AG04449 (cell line): ENCODE data around the gene SYNGR2.

Experiments used
- CTCF ChIA-PET: fragments of 350-600 bp; formaldehyde crosslinking; extraction: SDS; loops from one replicate; lab custom pipeline; 2021; ENCODE audit warnings: antibody characterized with exemption; lab: Yijun Ruan, JAX
- POLR2A ChIA-PET: fragments of 400-600, 350-600 bp; formaldehyde crosslinking; extraction: SDS; loops from one replicate; lab custom pipeline; 2020; ENCODE audit warnings: antibody characterized with exemption, inconsistent platforms; lab: Yijun Ruan, JAX
- DNase-seq: peaks from one replicate; pipeline ENCODE4 v3.0.0-alpha.2; 2010; ENCODE audit warnings: low read depth, low spot score
- H3K4me3 ChIP-seq: 2 replicates; pipeline ENCODE4 v1.5.1; 2011; ENCODE audit warnings: low read depth, mild to moderate bottlenecking, control low read depth, low read length
- TF ChIP-seq, protein P1 (sequence below): IDR thresholded peaks from one replicate; pipeline ENCODE4 v1.5.1; 2011; ENCODE audit warnings: mild to moderate bottlenecking, moderate library complexity, low read length, control low read depth, inconsistent platforms; ENCODE audit not compliant: insufficient read depth; ENCODE audit errors: missing control alignments

Gene SYNGR2

DNA sequence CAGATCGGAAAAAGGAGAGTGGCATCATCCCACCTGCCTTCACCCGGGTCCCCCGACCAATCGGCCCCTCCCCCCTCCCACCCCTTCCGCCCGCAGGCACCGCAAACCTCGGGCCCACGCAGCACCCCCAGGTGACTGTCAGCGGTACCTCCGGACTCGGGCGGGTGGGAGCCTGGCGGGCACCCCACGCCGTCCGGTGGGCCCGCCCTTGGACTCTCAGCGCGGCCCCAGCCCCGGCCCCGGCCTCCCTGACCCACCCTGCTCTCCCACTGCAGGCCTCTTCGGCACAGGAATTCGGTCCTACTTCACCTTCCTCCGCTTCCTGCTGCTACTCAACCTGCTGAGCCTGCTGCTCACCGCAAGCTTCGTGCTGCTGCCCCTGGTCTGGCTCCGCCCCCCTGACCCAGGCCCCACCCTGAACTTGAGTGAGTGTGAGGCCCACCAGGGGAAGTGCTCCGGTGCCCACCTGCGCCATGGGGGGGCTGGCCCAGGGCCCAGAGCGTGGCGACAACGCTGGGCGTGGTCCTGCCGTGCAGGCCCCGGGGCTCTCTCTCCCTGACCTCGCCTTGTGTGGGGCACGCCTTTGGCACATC lies 36.2 kb upstream of the SYNGR2 start:
- no peak overlapping the region for H3K4me3 ChIP-seq
- CTCF ChIA-PET: interaction anchor here (3.6 kb wide), 1 partner anchor 18 kb away, joined by 13 read pairs; no protein-coding TSS in a partner anchor
- POLR2A ChIA-PET: no interaction called here
- TF ChIP-seq, protein P1, sequence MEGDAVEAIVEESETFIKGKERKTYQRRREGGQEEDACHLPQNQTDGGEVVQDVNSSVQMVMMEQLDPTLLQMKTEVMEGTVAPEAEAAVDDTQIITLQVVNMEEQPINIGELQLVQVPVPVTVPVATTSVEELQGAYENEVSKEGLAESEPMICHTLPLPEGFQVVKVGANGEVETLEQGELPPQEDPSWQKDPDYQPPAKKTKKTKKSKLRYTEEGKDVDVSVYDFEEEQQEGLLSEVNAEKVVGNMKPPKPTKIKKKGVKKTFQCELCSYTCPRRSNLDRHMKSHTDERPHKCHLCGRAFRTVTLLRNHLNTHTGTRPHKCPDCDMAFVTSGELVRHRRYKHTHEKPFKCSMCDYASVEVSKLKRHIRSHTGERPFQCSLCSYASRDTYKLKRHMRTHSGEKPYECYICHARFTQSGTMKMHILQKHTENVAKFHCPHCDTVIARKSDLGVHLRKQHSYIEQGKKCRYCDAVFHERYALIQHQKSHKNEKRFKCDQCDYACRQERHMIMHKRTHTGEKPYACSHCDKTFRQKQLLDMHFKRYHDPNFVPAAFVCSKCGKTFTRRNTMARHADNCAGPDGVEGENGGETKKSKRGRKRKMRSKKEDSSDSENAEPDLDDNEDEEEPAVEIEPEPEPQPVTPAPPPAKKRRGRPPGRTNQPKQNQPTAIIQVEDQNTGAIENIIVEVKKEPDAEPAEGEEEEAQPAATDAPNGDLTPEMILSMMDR: no peak
- no peak for DNase-seq

DNA sequence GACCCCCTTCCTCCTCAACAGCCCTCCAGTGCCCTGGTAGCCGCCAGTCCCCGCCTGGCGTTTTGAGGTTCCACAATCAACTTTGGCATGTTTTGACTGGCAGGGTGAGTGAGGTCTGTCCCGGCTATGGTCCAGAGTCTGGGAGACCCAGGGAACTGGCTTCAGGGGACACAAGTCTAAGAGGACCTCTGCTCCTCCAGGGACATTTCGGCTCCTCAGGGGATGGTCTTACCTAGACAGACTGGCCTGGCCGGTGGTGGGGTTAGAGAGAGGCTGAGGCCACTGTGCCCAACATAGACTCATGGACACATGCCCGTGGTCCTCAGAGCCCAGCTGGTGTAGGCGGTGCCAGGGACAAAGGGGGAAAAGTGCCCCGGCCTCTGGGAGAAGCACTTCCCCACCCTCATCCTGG lies 35.6 kb upstream of the SYNGR2 start:
- POLR2A ChIA-PET: no interaction called here
- DNase-seq: no peak
- CTCF ChIA-PET: no interaction called here

DNA sequence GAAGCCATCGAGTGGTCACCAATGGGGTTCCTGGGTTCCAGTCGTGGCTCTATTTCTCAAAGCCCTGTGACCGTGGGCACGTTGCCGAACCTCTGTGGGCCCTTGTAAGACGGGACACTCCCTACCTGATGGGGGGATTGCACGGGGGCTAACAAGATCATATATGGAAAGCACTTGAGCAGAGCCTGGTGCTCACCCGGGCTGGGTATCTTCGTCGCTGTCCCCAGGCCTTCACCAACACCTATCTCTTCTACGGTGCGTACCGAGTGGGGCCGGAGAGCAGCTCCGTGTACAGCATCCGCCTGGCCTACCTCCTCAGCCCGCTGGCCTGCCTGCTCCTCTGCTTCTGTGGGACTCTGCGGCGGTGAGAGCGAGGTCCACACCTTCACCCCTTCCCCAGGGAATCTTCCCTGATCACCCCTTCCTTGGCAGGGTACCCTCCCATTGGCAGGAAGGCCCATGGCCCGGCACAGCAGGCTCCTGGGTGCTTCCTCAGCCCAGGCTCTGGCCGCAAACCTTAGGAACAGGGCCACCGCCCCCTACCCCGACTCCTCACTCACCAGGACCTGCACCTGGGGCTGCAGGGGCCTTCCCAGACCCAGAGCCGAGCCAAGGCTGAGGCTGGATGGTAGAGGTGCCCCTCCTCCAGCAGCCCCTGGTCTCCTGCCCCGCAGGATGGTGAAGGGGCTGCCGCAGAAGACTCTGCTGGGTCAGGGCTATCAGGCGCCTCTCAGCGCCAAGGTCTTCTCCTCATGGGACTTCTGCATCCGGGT lies 35.0 kb upstream of the SYNGR2 start:
- TF ChIP-seq, protein P1: no peak
- DNase-seq: no peak
- ChIA-PET POLR2A (no interaction called here), CTCF (interaction anchor here (1.4 to 4.0 kb wide), 3 partner anchors 10 to 115 kb away, joined by 8 to 28 read pairs (median 8); no protein-coding TSS in a partner anchor)
- H3K4me3 ChIP-seq: no peak overlapping the region

More for the DNA sequence above, 35.6 kb upstream of the SYNGR2 start:
- no peak overlapping the region for H3K4me3 ChIP-seq
- TF ChIP-seq, protein P1: no peak

DNA sequence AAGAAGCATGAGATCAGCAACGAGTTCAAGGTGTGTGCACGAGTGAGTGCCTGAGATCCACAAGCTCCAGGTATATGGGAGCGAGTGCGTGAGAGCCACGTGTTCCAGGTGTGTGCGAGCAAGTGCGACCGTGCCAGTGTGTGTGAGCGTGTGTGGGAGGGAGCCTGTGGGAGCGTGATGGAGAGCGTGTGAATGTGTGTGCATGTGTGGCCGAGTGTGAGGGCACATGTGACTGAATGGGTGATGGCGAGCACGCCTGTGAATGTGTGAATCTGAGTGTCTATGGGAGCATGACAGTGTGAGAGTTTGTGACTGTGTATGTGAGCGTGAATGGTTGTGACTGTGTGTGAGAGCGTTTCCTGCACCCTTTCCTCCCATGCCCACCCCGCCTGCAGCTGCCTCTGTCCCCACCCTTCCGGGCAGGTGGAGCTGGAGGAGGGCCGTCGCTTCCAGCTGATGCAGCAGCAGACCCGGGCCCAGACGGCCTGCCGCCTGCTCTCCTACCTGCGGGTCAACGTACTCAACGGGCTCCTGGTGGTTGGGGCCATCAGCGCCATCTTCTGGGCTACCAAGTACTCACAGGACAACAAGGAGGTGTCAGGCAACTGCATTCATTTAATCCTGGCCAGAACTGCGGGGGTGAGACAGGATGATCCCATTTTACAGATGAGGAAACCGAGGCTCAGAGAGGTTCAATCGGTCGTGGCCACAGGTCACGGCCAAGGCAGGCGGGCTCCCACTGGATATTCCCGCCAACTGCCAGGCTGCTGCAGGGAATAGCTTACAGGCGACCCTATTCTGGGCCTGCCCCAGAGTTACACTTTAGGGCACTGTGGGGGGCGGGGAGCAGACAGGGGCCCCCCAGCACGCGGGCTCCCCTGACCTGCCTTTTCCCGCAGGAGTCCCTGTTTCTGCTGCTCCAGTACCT lies 34.1 kb upstream of the SYNGR2 start:
- POLR2A ChIA-PET: no interaction called here
- TF ChIP-seq, protein P1: peak; percentile 53
- CTCF ChIA-PET: interaction anchor here (0.7 to 4.0 kb wide), 7 partner anchors 10 to 121 kb away, joined by 3 to 28 read pairs (median 7); no protein-coding TSS in a partner anchor
- H3K4me3 ChIP-seq: no peak overlapping the region
- DNase-seq: no peak

DNA sequence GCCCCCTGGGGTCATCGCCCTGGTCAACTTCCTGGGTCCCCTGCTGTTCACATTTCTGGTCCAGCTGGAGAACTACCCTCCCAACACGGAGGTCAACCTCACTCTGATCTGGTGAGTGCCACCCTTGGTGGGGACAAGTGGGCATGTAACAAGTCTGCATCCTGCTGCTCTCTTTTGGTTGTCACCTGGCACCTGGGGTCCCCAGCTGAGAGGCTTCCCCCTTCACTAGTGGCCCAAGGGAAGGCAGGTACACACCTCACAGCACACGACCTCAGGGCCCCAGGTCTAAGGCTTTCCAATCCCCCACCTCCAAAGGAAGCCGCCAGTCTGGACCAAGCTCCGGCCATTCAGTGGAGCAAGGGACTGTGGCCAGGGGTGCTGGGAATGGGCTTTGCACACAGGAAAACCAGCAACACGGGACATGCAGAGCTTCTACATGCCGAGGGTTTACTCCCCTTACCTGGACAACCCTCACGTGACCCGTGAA lies 33.4 kb upstream of the SYNGR2 start:
- CTCF ChIA-PET: interaction anchor here (0.7 to 4.0 kb wide), 9 partner anchors 9 to 122 kb away, joined by 3 to 28 read pairs (median 6); no protein-coding TSS in a partner anchor
- POLR2A ChIA-PET: no interaction called here
- DNase-seq: no peak
- no peak overlapping the region for H3K4me3 ChIP-seq
- TF ChIP-seq, protein P1: no peak
